H9 (cell line): Measurements from ENCODE around the gene RUVBL1. TPM values are rescaled to one million over a fixed set of nuclear protein-coding genes. Genes with fewer than 3 reads are reported as not detected.

ENCODE experiments used
- DNase-seq: peaks from one replicate; pipeline ENCODE4 v3.0.0-alpha.2; 2017
- H2AFZ ChIP-seq: one replicate; pipeline ENCODE4 v1.6.1; 2013; ENCODE audit warnings: mild to moderate bottlenecking, low read length, control low read depth, moderate library complexity
- H2AK5ac ChIP-seq: 2 replicates; pipeline ENCODE4 v1.6.1; 2013; ENCODE audit warnings: low read length, control low read depth, mixed read lengths; ENCODE audit not compliant: insufficient read length
- H2BK120ac ChIP-seq: one replicate; pipeline ENCODE4 v1.6.1; 2013; ENCODE audit warnings: low read depth, mild to moderate bottlenecking, low read length, control low read depth, inconsistent platforms; ENCODE audit not compliant: poor library complexity, severe bottlenecking
- H2BK12ac ChIP-seq: 2 replicates; pipeline ENCODE4 v1.6.1; 2013; ENCODE audit warnings: low read length, control low read depth, mixed read lengths, low read depth; ENCODE audit not compliant: insufficient read length
- H2BK15ac ChIP-seq: 2 replicates; pipeline ENCODE4 v1.6.1; 2013; ENCODE audit warnings: low read depth, low read length, control low read depth
- H2BK20ac ChIP-seq: one replicate; pipeline ENCODE4 v1.6.1; 2013; ENCODE audit warnings: low read depth, mild to moderate bottlenecking, low read length, control low read depth, inconsistent platforms; ENCODE audit not compliant: poor library complexity, severe bottlenecking
- H2BK5ac ChIP-seq: 2 replicates; pipeline ENCODE4 v1.6.1; 2013; ENCODE audit warnings: low read length, control low read depth, mixed read lengths; ENCODE audit not compliant: insufficient read length
- H3K14ac ChIP-seq: 2 replicates; pipeline ENCODE4 v1.6.1; 2013; ENCODE audit warnings: low read length, control low read depth; ENCODE audit not compliant: insufficient read depth
- H3K18ac ChIP-seq: 2 replicates; pipeline ENCODE4 v1.6.1; 2013; ENCODE audit warnings: low read depth, mild to moderate bottlenecking, mixed read lengths, low read length, control low read depth; ENCODE audit not compliant: insufficient read length
- H3K23ac ChIP-seq: 2 replicates; pipeline ENCODE4 v1.6.1; 2013; ENCODE audit warnings: low read length, control low read depth, mixed read lengths, low read depth; ENCODE audit not compliant: insufficient read length
- H3K23me2 ChIP-seq: 2 replicates; pipeline ENCODE4 v1.6.1; 2013; ENCODE audit warnings: low read depth, mild to moderate bottlenecking, mixed read lengths, low read length, control low read depth; ENCODE audit not compliant: insufficient read length, poor library complexity, severe bottlenecking
- H3K27ac ChIP-seq: 2 replicates; pipeline ENCODE4 v1.5.1; 2013; ENCODE audit warnings: low read length, control low read depth, mixed read lengths, low read depth; ENCODE audit not compliant: insufficient read length
- H3K27me3 ChIP-seq: 2 replicates; pipeline ENCODE4 v1.6.1; 2013; ENCODE audit warnings: low read length, control low read depth, inconsistent platforms; ENCODE audit not compliant: insufficient read depth
- H3K4ac ChIP-seq: 2 replicates; pipeline ENCODE4 v1.6.1; 2013; ENCODE audit warnings: low read depth, mild to moderate bottlenecking, control low read depth, inconsistent platforms, low read length, moderate library complexity
- H3K4me1 ChIP-seq: 2 replicates; pipeline ENCODE4 v1.6.1; 2013; ENCODE audit warnings: low read length, control low read depth, inconsistent platforms; ENCODE audit not compliant: insufficient read depth
- H3K4me2 ChIP-seq: 2 replicates; pipeline ENCODE4 v1.6.1; 2013; ENCODE audit warnings: low read length, control low read depth, mixed read lengths; ENCODE audit not compliant: insufficient read length, insufficient read depth
- H3K56ac ChIP-seq: 2 replicates; pipeline ENCODE4 v1.6.1; 2013; ENCODE audit warnings: low read depth, mild to moderate bottlenecking, mixed read lengths, low read length, control low read depth; ENCODE audit not compliant: insufficient read length
- H3K79me1 ChIP-seq: 2 replicates; pipeline ENCODE4 v1.6.1; 2013; ENCODE audit warnings: low read depth, mild to moderate bottlenecking, moderate library complexity, low read length, control low read depth, inconsistent platforms; ENCODE audit not compliant: insufficient read depth, poor library complexity, severe bottlenecking
- H3K79me2 ChIP-seq: 2 replicates; pipeline ENCODE4 v1.6.1; 2013; ENCODE audit warnings: low read length, control low read depth, inconsistent platforms; ENCODE audit not compliant: insufficient read depth
- H3K9ac ChIP-seq: 2 replicates; pipeline ENCODE4 v1.6.1; 2013; ENCODE audit warnings: low read length, control low read depth, mixed read lengths; ENCODE audit not compliant: insufficient read length; ENCODE audit errors: extremely low read depth
- H3K9me3 ChIP-seq: one replicate; pipeline ENCODE4 v1.6.1; 2013; ENCODE audit warnings: low read depth, low read length, inconsistent platforms; ENCODE audit not compliant: control insufficient read depth
- H3T11ph ChIP-seq: one replicate; pipeline ENCODE4 v1.6.1; 2013; ENCODE audit warnings: mild to moderate bottlenecking, low read length, control low read depth, inconsistent platforms
- H4K20me1 ChIP-seq: one replicate; pipeline ENCODE4 v1.6.1; 2013; ENCODE audit not compliant: control insufficient read depth, insufficient read length, insufficient read depth
- H4K5ac ChIP-seq: 2 replicates; pipeline ENCODE4 v1.6.1; 2013; ENCODE audit warnings: low read depth, mild to moderate bottlenecking, mixed read lengths, low read length, control low read depth; ENCODE audit not compliant: insufficient read length
- H4K8ac ChIP-seq: replicated peaks from 2 replicates; pipeline ENCODE4 v1.6.1; 2013; ENCODE audit warnings: low read length, control low read depth, mixed read lengths, low read depth; ENCODE audit not compliant: insufficient read length
- H4K91ac ChIP-seq: 2 replicates; pipeline ENCODE4 v1.6.1; 2013; ENCODE audit warnings: low read depth, mild to moderate bottlenecking, moderate library complexity, mixed read lengths, low read length, control low read depth; ENCODE audit not compliant: insufficient read length
- H3K27ac Mint-ChIP-seq, 3 experiments: 2 replicates in 2 of 3; 3 replicates in 1 of 3; pipeline ENCODE4 v1.8.0; 2020 to 2021; ENCODE audit warnings: mixed read lengths in 3 of 3, mild to moderate bottlenecking in 1 of 3, moderate library complexity in 1 of 3
- H3K27me3 Mint-ChIP-seq: 2 replicates; pipeline ENCODE4 v1.8.0; 2021; ENCODE audit warnings: low read depth, mild to moderate bottlenecking, moderate library complexity, mixed read lengths
- H3K36me3 Mint-ChIP-seq, 3 experiments: 2 replicates in 2 of 3; 3 replicates in 1 of 3; pipeline ENCODE4 v1.8.0; 2020 to 2021; ENCODE audit warnings: low read depth in 3 of 3, mixed read lengths in 3 of 3; ENCODE audit not compliant: insufficient read depth in 1 of 3
- H3K4me1 Mint-ChIP-seq, 2 experiments: 2 replicates each; pipeline ENCODE4 v1.8.0; 2020; ENCODE audit warnings: mixed read lengths in 2 of 2
- H3K4me3 Mint-ChIP-seq, 2 experiments: 2 replicates in 1 of 2; 3 replicates in 1 of 2; pipeline ENCODE4 v1.8.0; 2020 to 2021; ENCODE audit warnings: mild to moderate bottlenecking in 2 of 2, mixed read lengths in 2 of 2, moderate library complexity in 1 of 2
- H3K9me3 Mint-ChIP-seq, 2 experiments: 2 replicates in 1 of 2; 3 replicates in 1 of 2; pipeline ENCODE4 v1.8.0; 2020; ENCODE audit warnings: mild to moderate bottlenecking in 2 of 2, mixed read lengths in 2 of 2, moderate library complexity in 1 of 2
- CTCF ChIP-seq: fragments of 200-600 bp; sonication (generic); conservative IDR thresholded peaks from 3 replicates; pipeline ENCODE4 v1.8.0; 2021; ENCODE audit warnings: antibody characterized with exemption, mild to moderate bottlenecking
- WGBS: extraction: QIAGEN DNeasy Blood & Tissue Kit; methylation state at CpG from one replicate; pipeline ENCODE4 v1.1.7; 2013; ENCODE audit warnings: missing lambda C conversion rate, low lambda C conversion rate, mixed read lengths; ENCODE audit not compliant: insufficient read length; ENCODE audit errors: extremely low coverage; 5-methylcytosine and 5-hydroxymethylcytosine counted together
- total RNA-seq: library from RNA; stranded (reverse); gene quantifications from 2 replicates; pipeline ENCODE4 v1.2.1, GENCODE V29; 2021

RUVBL1 gene
- total RNA-seq, 1 experiment from 2014 or later = 99.6 TPM

- WGBS = no CpG with 5 or more reads among the region's 3 CpGs
- Histone ChIP-seq H3K4me2 (peak overlapping the region; percentile 99), H3T11ph (no peak overlapping the region), H2AK5ac (no peak overlapping the region), H3K18ac (no peak overlapping the region), H2BK12ac (no peak overlapping the region), H2BK15ac (no peak overlapping the region), H3K23ac (no peak overlapping the region), H3K79me2 (peaks cover 10% of the 10 kb centered on the region; the same call in 1 of the 2 replicates), H2AFZ (no peak overlapping the region), H3K23me2 (peaks cover 10% of the 10 kb centered on the region), H3K56ac (no peak overlapping the region), H3K9me3 (no peaks in the 10 kb centered on the region), H4K8ac (no peak overlapping the region), H3K27ac (no peak overlapping the region), H3K79me1 (peaks cover 7% of the 10 kb centered on the region), H3K4ac (no peak overlapping the region), H3K14ac (no peak overlapping the region), H2BK120ac (no peak overlapping the region), H2BK20ac (no peak overlapping the region), H2BK5ac (no peak overlapping the region), H3K9ac (no peak overlapping the region), H3K27me3 (no peaks in the 10 kb centered on the region), H3K4me1 (no peaks in the 10 kb centered on the region), H4K5ac (no peak overlapping the region), H4K91ac (no peak overlapping the region), H4K20me1 (no peaks in the 10 kb centered on the region)
- no peaks in the 10 kb centered on the region for H3K27me3 Mint-ChIP-seq
- H3K27ac Mint-ChIP-seq = 0 out of 7 replicates have a peak overlapping the region, but pooled peaks of 1 of the 3 experiments have one; percentile 35
- no peak for TF ChIP-seq CTCF
- H3K4me1 Mint-ChIP-seq = peaks cover 20 to 26% of the 10 kb centered on the region in 2 experiments
- peak overlapping the region in 1 of 2 experiments; percentile 92; a peak in 1 of 5 replicates for H3K4me3 Mint-ChIP-seq
- no peak for DNase-seq
- H3K9me3 Mint-ChIP-seq = no peaks in the 10 kb centered on the region; a peak in 1 of 5 replicates
- H3K36me3 Mint-ChIP-seq = peaks cover 20 to 61% (median 54%) of the 10 kb centered on the region in 3 experiments; a peak in 6 of 7 replicates
Observed at GRCh38 chr3:128054367-128054766, 69.2 kb downstream of the RUVBL1 start.
